HPDE6-E6E7 (cell line): ENCODE measurements around the gene NTN1.

Source experiments
- DNase-seq: peaks from one replicate; pipeline ENCODE4 v3.0.0; 2011; ENCODE audit warnings: missing footprints; ENCODE audit errors: extremely low spot score

Gene NTN1

DNA sequence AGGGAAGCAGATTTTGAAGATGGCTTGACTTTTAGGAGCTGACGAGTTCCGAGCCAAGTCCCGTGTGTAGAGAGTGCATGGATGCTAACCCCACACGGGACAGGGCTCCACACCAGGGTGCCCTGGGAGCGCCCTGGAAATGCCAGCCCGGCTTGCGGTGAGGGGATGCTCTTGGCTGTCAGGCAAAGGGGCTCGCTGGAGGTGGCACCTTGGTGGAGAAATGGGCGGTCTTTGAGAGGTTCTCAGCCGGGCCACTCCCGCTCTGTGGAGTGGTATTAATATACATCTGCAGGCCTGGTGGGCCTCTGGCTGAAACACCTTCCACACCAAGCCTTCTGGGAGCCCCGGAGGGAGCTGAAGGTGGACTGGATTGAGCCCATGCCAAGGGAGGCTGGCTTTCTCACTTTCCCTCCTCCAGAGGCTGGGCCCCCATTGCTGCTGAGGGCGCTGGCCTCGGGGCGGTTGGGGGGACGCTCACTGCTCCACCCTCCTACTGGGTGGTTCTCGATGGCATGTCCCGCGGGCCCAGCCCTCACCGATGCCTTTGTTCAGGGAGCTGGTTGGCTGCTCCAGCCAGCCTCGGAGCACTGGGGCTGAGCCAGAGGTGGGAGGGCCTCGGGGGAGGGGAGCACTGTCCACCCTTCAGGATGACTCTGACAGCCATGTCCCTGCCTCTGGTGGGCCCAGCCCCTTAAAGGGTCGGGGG lies 210.3 kb downstream of the NTN1 start:
- no peak for DNase-seq

DNA sequence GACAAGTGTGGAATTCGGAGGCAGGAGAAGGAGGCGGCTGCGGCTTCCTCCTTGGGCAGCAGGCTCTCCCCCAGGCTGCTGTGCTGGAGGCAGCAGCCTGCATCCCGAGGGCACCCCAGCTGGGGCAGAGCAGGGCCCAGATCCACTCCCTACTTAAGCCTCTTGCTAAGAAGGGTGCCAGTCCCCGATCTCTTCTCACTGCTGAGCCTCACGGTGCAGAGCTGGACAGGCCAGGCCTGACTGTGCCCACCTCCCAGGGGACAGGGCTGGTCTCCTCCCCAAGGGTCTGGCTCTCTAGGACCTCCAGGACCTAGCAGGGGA lies 210.8 kb downstream of the NTN1 start:
- DNase-seq = no peak

DNA sequence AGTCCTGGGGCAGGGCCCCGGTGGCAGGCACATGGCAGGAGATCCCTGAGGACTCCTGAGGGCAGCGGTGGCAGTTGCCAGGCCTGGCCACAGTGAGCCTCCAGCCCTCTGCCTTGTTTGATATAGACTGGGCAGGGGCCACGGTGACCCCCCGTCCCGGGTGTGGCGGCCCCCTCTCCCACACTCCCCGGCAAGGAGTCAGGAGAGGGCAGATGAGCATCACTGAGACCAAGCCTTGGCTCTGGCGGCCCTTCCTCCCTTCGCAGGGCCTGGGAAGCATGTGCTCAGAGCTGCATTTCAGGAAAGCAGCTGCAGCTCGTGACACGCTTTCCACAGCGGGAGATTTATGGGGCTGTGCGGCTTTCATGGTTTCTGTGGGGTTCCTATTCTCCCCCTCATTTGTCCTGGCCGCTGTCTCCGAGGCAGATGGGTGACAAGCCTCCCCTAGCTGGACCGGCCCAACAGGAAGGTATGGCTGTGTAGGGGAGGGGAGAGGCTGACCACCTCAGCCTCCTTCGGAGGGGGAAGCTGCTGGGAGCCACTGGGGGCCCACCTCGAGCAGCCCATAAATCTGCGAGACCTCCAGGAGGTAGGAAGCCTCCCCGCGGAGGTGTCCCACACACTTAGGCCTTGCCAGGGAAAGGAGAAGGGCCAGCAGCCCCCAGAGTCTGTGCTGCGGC lies 211.4 kb downstream of the NTN1 start:
- no peak for DNase-seq

DNA sequence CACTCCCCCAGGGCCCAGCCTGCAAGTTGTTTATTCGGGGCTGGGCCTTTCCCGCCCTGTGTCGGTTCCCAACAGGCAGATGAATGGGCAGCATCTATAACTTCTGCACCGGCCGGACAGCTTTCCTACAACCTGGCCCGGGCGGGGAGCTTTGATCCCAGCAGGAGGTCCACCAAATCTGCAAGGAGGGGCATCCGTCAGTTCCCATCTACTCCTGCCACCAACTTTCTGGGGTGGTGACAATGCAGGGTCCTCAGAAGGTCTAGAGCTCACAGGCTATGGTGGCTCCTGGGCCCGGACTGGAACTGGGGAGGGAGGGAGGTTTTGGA lies 211.9 kb downstream of the NTN1 start:
- DNase-seq = no peak

DNA sequence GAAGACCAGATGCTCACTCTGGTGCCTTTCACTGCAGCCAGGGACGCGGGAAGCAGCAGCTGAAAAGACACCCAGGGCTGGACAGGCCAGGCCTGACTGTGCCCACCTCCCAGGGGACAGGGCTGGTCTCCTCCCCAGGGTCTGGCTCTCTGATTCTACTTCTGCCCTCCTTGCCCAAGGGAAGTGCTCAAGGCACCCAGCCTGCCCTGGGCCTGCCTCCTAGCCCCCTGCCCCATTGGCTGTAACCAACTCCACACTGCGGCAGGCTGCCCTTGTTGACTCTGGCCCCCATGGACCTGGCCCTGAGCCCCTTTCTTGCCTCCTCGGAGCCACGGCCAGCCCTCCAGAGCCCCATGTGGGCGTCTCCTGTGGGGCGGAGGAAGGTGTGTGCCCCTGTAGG lies 212.5 kb downstream of the NTN1 start:
- DNase-seq = no peak

DNA sequence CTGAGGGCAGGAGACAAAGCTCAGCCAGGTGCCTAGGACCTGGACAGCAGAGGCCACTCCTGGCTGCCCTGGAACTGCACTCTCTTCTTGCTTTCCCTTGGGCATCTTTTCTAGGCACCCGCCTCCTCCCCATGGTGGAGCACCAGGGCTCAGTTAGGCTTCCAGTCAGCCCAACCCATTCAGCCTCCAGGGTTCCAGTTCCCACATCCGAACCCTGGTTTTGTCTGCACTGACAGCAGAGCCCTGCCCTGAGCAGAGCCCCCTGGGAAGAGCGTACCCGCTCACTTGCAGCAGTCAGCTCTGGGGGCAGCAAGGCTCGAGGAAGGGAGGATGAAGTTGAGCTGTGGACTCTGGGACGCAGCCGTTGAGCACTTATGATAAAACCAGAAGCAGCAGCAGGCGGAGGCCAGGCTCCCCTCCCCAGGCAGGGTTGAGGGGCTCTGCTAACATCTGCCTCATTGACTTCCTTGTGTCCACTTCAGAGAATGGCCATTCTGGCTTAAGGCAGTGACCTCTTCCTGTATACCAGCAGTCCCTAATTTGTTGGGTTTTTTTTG lies 213.2 kb downstream of the NTN1 start:
- DNase-seq = no peak

DNA sequence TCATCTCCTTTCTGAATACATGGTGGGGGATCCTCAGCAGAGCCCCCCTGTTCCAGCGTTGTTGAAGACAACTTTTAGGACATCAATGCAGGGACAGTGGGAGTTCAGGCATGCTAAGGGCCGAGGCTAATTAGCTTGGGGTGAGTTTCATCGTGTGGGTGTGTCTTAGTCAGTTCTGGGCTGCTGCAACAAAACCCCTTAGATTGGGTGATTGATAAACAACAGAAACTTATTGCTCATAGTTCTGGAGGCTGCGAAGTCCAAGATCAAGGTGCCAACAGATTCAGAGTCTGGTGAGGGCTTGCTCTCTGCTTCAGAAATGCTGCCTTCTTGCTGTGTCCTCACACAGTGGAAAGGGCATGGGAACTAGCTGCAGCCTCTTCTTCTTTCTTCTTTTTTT lies 214.0 kb downstream of the NTN1 start:
- no peak for DNase-seq

DNA sequence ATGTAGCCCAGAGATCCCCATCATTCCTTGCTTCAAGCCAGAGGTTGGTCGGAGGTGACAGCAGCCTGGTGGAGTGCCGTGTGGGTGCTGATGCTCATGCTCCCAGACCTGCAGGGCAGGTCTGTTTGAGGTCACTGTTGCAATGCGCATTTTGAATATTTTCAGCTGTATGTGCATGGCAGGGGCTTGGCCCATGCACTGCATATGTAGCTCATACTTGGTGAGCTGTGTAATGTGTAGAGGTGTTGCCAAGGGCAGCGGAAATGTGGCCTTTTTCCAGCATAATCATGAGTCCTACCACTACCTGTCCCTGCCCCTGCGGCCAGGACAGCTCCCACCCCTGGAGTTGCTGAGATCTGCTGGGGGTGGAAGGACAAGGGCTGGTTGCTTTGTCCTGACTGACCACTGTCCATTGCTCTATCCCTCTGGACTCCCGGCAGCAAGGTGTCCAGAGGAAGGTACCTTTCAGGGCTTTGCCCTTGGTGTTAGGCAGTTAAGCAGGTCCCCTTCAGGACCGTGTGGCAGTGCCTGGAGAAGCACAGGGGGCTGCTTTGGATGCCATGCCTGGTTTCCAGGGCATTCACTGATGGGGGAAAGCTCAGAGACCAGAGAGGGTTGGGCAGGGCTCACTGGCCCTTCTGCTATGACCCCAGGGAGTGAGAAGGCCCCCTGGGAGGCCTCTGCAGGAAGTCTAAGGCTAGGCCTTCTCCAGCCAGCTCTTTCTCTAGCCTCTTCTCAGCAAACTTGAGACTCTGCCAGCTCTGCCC lies 215.2 kb downstream of the NTN1 start:
- DNase-seq = no peak

DNA sequence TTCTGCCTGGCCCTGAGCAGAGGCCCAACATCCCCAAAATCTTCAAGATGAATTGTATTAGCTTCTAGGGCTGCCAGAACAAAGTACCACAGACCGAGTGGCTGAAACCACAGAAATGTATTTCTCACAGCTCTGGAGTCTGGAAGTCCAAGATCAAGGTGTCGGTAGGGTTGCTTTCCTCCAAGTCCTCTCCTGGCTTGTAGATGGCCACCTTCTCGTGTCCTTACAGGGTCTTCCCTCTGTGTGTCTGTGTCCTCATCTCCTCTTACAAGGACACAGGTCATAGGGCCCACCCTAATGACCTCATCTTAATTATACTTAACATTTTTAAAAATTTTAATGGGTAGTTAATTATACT lies 215.7 kb downstream of the NTN1 start:
- DNase-seq = no peak

DNA sequence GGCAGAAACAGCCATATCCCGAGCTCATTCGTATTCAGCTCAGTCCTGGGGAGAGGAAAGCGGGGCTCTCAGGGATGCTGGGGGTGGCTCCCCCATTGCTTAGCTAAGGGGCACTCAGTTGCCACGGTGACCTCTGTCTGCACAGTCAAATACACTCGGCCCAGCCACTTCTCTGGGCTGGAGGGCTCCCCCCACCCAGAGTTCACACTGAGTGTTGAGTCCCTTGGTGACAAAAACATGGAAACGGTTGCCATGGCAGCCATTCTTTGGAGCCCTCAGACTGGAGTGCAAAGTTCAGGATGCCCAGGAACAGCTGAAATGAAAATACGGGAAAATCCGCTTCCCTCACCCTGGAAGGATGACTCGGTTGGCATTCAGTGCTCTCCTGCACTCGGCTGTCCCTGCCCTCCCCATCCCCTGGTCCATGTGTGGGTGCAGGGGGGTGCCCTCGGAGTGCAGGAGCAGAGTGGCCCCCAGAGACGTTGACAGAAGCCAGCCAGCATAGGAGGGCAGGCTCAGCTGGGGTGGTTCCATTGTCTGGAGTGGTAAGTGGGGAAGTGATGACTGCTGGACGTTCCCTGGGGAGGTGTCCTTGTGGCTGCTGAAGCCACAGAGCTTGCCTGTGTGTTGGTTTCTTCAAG lies 216.5 kb downstream of the NTN1 start:
- no peak for DNase-seq

DNA sequence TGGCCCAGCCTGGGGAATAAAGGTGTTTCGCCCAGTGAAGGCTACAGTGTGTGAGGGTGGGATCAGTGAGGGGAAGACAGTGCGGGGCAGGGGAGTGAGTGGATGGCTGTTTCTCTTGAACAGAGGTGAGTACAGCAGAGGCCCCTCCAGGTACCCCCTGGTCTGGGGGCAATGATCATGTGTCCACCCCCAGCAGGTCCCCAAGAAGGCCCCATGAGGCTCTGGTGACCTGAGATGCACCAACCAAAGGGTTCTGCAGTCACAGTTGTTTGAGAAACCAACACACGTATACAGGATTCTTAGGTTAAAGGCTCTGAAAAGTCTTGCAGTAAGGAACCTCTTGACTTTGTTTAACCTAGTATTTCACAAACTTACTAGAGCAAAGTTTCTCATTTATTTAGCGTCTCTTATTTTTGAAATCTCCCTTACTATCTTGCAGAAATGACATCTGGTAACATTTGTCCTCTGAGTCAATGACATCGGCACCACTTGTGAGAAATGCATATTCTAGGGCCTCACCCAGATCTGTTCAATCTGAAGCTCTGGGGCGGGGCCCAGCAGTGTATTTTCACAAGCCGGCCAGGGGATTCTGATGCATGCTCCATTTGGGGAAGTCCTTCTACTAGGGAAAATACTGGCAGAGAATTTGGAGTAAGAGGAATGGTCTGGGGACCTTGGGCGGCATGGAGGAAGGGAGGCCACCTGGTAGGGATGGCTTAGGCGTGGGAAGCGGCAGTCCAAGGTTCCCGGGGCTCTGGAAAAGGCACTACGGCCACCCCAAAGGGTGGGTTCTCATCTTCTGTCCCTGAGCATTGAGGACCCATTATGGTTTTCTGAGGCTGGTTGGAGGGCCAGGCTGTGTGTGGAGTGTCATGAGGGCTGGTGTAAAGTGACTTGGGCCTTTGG lies 217.3 kb downstream of the NTN1 start:
- no peak for DNase-seq

DNA sequence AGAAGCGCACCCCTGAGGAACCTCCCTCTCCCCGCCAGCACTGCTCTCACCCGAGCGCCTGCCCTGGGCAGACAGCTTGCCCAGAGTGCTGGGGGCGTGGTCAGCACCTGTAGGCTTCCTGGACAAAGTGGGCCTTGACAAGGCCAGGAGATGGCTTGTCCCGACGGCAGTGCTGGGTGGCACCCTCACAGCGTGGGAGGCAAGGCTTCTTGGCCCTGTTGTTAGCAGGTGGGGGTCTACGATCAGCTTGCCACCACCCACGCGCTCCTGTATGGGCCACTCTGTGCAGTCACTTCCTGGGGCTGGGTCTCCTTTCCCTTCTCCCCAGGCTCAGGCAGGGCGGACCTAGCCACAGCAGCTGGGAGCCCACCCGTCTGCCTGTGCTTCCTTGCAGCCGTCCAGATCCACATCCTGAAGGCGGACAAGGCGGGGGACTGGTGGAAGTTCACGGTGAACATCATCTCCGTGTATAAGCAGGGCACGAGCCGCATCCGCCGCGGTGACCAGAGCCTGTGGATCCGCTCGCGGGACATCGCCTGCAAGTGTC lies 218.0 kb downstream of the NTN1 start:
- no peak for DNase-seq

DNA sequence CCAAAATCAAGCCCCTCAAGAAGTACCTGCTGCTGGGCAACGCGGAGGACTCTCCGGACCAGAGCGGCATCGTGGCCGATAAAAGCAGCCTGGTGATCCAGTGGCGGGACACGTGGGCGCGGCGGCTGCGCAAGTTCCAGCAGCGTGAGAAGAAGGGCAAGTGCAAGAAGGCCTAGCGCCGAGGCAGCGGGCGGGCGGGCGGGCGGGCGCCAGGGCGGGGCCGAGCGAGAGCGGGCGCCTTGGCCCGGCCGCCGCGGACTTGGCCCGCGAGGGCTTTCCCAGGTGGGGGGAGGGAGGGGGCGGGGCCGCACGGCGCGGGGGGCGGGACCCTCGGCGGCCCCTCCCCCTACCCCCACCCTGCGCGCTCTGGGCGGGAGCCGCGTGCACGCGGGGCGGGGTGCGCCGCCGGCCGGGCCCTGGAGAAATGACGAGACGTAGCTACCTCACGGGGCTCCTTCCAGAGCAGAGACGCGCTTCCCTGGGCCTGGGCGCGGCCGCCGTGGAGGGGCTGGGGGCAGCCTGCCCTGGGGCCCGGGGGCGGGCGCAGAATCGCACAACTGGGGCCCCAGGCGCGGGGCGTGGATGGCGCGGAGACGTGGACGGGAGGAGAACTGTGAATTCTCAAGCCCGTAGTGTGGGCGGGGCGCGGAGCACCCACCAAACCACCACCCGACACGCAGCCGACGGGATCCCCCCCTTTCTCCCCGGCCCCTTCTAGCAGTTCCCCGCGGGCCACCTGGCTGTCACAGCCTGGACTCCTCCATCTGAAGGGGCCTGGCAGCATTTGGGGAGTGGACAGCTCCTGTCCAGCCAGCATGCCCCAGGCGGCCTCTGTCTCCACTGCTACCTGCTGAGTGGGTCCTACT lies 218.7 kb downstream of the NTN1 start:
- DNase-seq = peak; percentile 54

DNA sequence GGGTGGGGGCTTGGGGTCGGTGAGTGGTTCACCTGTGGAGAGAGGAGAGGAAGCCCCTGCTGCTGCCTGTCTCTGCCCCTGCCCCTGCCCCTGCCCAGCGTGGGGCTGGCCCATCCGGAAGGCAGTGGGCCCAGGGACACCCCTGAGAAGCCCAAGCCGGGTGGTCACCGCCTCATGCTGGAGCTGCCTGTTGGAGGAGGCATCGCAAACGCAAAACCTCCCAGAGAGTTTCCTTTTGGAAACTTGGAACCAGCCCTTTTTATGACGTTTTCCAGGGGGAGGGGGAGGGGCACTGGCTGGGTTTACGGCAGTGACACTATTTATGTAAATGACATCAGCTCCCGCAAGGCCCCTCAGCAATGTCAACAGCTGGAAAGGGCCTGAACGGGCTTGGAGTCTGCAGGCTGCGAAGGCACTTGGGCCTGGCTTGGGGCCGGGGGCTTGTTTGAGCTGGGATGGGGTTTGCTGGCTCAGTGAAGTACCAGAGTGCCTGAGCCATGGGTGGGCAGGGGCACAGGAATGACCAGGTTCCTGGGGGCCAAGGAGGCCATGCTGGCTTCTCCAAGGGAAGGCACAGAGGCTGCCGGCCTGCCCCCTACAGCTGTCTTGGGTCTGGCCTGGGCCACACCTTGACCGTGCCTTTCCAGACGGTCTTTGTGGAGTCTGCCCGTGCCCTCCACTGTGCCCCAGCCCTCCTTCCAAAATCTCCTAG lies 219.5 kb downstream of the NTN1 start:
- DNase-seq = no peak

DNA sequence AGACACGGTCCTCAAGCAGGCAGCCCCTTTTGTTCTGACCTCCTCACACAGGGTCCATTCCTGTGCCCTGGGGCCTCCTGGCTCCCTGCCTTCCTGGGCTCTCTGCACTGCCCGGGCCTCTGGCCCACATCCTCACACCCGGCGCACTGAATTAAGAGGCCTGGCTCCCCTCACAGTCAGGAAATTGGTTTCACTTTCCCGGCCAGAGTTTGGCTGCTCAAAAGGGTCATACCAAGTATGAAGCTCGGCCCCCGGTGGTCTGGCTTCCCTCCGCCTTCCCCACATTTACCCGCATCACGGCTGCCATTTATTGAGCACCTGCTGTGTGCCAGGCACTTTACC lies 220.0 kb downstream of the NTN1 start:
- DNase-seq = no peak

DNA sequence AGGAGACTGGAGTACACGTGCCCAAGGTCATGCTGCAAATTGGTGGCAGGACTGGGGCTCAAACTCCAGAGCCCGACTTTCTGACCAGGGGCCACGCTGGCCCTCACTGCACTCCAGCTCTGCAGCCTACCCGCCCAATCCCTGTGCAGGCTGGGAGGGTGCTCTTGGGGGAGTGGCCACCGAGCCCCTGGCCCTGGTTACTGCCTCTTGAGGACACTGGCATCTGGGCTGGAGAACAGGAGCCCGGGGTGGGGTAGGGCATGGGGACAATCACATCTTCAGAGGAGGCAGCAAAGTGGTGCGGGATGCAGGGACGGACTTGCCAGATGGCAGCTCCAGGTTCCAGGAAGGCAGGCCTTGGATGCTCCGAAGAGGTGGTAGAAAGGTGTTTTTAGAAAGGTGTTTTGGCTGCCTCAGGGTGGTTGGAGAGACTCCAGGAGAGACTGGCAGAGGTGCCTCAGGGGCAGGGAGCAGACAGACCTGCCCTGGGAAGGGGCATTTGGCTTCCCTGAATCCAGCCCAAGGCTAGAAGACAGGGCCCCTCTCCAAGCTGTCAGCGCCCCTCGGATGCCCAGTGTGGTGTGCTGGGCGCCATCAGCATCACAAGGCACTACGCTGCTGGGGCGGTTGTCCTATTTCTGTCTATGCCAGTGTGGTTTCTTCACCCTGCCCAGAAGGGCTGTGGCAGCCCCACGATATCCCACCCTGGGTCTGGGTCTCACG lies 220.6 kb downstream of the NTN1 start:
- DNase-seq = no peak

DNA sequence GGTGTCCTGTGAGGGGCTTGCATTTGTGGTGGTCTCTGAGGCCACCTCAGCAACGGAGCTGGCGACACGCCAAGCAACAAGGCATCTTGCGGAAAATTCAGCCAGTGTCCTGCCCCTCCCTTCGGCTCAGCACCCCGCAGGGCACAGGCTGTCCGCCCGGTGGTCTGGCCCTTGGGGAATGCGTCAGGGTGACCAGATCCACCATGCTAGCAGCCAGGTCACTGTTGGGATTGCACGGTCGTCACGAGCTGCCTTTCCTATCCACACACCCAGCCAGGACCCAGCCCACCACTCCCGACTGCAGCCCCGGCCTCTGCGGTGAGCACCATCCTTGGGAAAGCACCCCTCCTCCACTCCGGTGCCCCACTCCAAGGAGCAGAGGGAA lies 221.2 kb downstream of the NTN1 start:
- DNase-seq = no peak

DNA sequence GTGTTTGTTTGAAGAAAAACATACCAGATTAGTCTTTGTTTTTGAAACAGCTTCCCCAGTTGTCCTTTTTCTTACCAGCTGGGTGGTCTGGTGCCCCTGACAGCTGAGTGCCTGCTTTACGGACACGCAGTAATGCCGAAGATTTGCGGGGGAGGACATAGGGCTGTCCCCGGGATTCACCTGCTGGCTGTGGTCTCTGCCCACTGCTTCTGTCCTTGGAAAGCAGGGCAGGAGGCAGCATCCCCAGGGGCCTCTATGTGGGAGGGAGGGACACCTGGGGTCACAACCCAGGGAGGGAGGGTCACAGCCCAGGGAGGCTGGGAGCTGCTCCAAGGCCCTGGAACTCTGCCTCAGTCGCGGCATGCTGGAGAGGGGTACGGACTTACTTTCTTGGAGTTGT lies 221.7 kb downstream of the NTN1 start:
- DNase-seq = no peak
